Measurements from ENCODE around the gene SRC.

The SRC gene

GRCh38 chr20:37450344-37450743 lies 104.4 kb downstream of the SRC start:
- H3K4me3 ChIP-seq (ENCODE audit: low read length), result no peak overlapping the region

GRCh38 chr20:37451616-37452015 lies 105.7 kb downstream of the SRC start:
- H3K4me3 ChIP-seq (ENCODE audit: low read length), result no peak overlapping the region
- no peak for TF ChIP-seq ZNF274 (IDR thresholded peaks at IDR 0.05; ENCODE audit: low read depth, low read length)

More at GRCh38 chr20:37450344-37450743, 104.4 kb downstream of the SRC start:
- no peak for TF ChIP-seq ZNF274 (IDR thresholded peaks at IDR 0.05; ENCODE audit: low read depth, low read length)

- TF ChIP-seq ZNF274 (IDR thresholded peaks at IDR 0.05; ENCODE audit: low read depth, low read length), result no peak
- no peak overlapping the region for H3K4me3 ChIP-seq (ENCODE audit: low read length)
Observed at GRCh38 chr20:37452236-37452635, 106.3 kb downstream of the SRC start.

GRCh38 chr20:37453288-37453687 lies 107.3 kb downstream of the SRC start:
- TF ChIP-seq ZNF274 (IDR thresholded peaks at IDR 0.05; ENCODE audit: low read depth, low read length), result no peak

GRCh38 chr20:37453836-37454235 lies 107.9 kb downstream of the SRC start:
- no peak for TF ChIP-seq ZNF274 (IDR thresholded peaks at IDR 0.05; ENCODE audit: low read depth, low read length)
- no peak overlapping the region for H3K4me3 ChIP-seq (ENCODE audit: low read length)

More at GRCh38 chr20:37453288-37453687, 107.3 kb downstream of the SRC start:
- H3K4me3 ChIP-seq (ENCODE audit: low read length), result no peak overlapping the region

GRCh38 chr20:37454636-37455385 lies 108.9 kb downstream of the SRC start:
- no peak for TF ChIP-seq ZNF274 (IDR thresholded peaks at IDR 0.05; ENCODE audit: low read depth, low read length)
- H3K4me3 ChIP-seq (ENCODE audit: low read length), result no peak overlapping the region
